Brain microvascular endothelial cell (primary cell): ENCODE results near the gene KCNMB2.

ENCODE experiments used
- DNase-seq: peaks from one replicate; pipeline ENCODE4 v3.0.0-alpha.2; 2020
- H3K27ac ChIP-seq: fragments of 250-450 bp; sonication (Bioruptor Pico); 2 replicates; pipeline ENCODE4 v1.5.1; 2020; ENCODE audit warnings: mild to moderate bottlenecking, moderate library complexity
- H3K27me3 ChIP-seq: fragments of 250-450 bp; sonication (Bioruptor Pico); replicated peaks from 2 replicates; pipeline ENCODE4 v1.5.1; 2020; ENCODE audit warnings: mild to moderate bottlenecking
- H3K36me3 ChIP-seq: fragments of 250-450 bp; sonication (Bioruptor Pico); replicated peaks from 2 replicates; pipeline ENCODE4 v1.5.1; 2020; ENCODE audit warnings: mild to moderate bottlenecking
- H3K4me3 ChIP-seq: 2 replicates; pipeline ENCODE4 v1.5.1; 2011; ENCODE audit warnings: low read depth, mild to moderate bottlenecking, control low read depth, low read length, moderate library complexity
- CTCF ChIP-seq: IDR thresholded peaks from 2 replicates; pipeline ENCODE4 v1.5.1; 2011; ENCODE audit warnings: low read depth, mild to moderate bottlenecking, moderate library complexity, low read length, control low read depth, inconsistent platforms; ENCODE audit errors: missing control alignments
- in situ Hi-C: cut with HindIII; loops from 2 replicates; pipeline ENCODE4 v1.10.0; 2017; ENCODE audit warnings: low sequenced_read_pairs, low pct_ligation_motif_present

Gene KCNMB2

GRCh38 chr3:178584722-178585380 lies 48.6 kb downstream of the KCNMB2 start:
- in situ Hi-C loops = no loop called here
- Histone ChIP-seq H3K27me3 (no peaks in the 10 kb centered on the region), H3K4me3 (no peak overlapping the region), H3K27ac (no peak overlapping the region), H3K36me3 (no peaks in the 10 kb centered on the region)
- DNase-seq = no peak
- no peak for TF ChIP-seq CTCF

GRCh38 chr3:178585454-178585853 lies 49.2 kb downstream of the KCNMB2 start:
- DNase-seq = no peak
- no peak for TF ChIP-seq CTCF
- Histone ChIP-seq H3K36me3 (no peaks in the 10 kb centered on the region), H3K27me3 (no peaks in the 10 kb centered on the region), H3K27ac (no peak overlapping the region), H3K4me3 (no peak overlapping the region)
- in situ Hi-C loops = no loop called here

GRCh38 chr3:178586076-178586475 lies 49.8 kb downstream of the KCNMB2 start:
- TF ChIP-seq CTCF = no peak
- Histone ChIP-seq H3K27ac (no peak overlapping the region), H3K36me3 (no peaks in the 10 kb centered on the region), H3K4me3 (no peak overlapping the region), H3K27me3 (no peaks in the 10 kb centered on the region)
- DNase-seq = no peak
- in situ Hi-C loops = no loop called here

GRCh38 chr3:178588628-178589027 lies 52.4 kb downstream of the KCNMB2 start:
- Histone ChIP-seq H3K27ac (no peak overlapping the region), H3K4me3 (no peak overlapping the region), H3K36me3 (no peaks in the 10 kb centered on the region), H3K27me3 (no peaks in the 10 kb centered on the region)
- DNase-seq = no peak
- in situ Hi-C loops = no loop called here
- TF ChIP-seq CTCF = no peak

DNA sequence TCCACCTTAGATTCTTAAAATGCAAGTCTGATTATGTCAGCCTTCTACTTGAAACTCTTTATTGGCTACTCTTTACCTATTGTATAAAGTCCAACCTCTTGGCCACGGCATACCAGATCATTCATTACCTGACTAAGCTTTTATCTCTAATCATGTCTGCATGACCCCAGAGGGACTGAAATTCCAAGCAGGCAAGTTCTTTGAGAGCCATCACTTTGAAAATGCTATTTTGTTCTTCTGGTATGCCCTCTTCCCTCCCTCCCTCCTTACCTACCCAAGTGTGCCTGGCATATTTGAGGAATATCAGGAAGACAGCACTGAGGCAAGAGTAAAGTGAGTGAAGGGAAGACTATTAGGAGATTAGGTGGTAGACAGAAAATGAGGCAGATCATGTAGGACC lies 57.5 kb downstream of the KCNMB2 start:
- no peaks in the 10 kb centered on the region for H3K36me3 ChIP-seq
- in situ Hi-C loops = no loop called here
- no peak overlapping the region for H3K27ac ChIP-seq
- no peak for DNase-seq
- no peak overlapping the region for H3K4me3 ChIP-seq
- no peaks in the 10 kb centered on the region for H3K27me3 ChIP-seq
- no peak for TF ChIP-seq CTCF

DNA sequence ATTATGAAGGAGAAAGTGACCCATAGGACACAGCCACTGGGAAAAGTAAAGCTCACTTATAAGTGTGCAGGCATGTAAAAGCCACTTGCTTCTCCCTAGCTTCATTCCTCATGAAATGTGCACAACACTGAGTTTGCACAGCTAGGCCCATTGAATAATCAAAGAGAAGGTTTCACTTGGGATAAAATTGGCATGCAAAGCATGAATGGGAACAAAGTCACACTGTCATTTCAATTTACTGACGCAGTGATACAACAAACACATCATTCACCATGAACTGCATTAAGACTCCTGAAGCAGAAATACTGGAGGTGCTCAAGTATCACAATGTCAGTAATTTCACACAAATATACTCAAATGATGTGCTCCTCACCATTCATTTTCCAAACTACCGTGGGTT lies 61.1 kb downstream of the KCNMB2 start:
- Histone ChIP-seq H3K36me3 (no peaks in the 10 kb centered on the region), H3K27me3 (no peaks in the 10 kb centered on the region), H3K27ac (no peak overlapping the region), H3K4me3 (no peak overlapping the region)
- in situ Hi-C loops = no loop called here
- DNase-seq = no peak
- TF ChIP-seq CTCF = no peak
